ENCODE measurements around the gene DYSF. TPM values are rescaled to one million over a fixed set of nuclear protein-coding genes. Genes with fewer than 3 reads are reported as not detected.

Gene DYSF
- total and polyA plus RNA-seq, 2 donors (not counting 1 experiment from before 2014, with no cell fraction given), result 0.17 to 0.43 TPM

GRCh38 chr2:71528131-71528591 lies 74.8 kb downstream of the DYSF start:
- H3K4me2 ChIP-seq (replicated peaks; ENCODE audit: low read depth, low read length, poor library complexity, severe bottlenecking), result no peak overlapping the region
- H3K27ac ChIP-seq (ENCODE audit: low read length in 2 of 2), result no peak overlapping the region
- ATAC-seq (ENCODE audit: low read depth), result no peak
- H3K27me3 Mint-ChIP-seq, result peaks cover 44% of the 10 kb centered on the region
- H3K4me1 ChIP-seq (ENCODE audit: control insufficient read depth in 2 of 2, insufficient read depth in 2 of 2, low read length in 2 of 2), result no peaks in the 10 kb centered on the region
- POLR2A ChIA-PET, result no interaction called here
- intact Hi-C loops (cut with micrococcal nuclease), result no loop called here
- H4K20me1 ChIP-seq (ENCODE audit: control insufficient read depth, insufficient read depth, low read length, poor library complexity, severe bottlenecking), result no peaks in the 10 kb centered on the region
- no peaks in the 10 kb centered on the region for H3K79me2 ChIP-seq (ENCODE audit: control insufficient read depth, insufficient read depth, low read length)
- no peaks in the 10 kb centered on the region for H3K36me3 ChIP-seq (replicated peaks in 1 of 2; ENCODE audit: control extremely low read depth in 1 of 2, control insufficient read depth in 1 of 2, extremely low read depth in 1 of 2, insufficient read depth in 2 of 2, low read length in 1 of 2)
- no peaks in the 10 kb centered on the region for H3K9me3 ChIP-seq (ENCODE audit: control extremely low read depth in 1 of 3, control insufficient read depth in 2 of 3, insufficient read depth in 1 of 3, low read length in 2 of 3)
- WGBS (ENCODE audit: insufficient coverage), result 92% methylated on average over 10 of the region's 10 CpGs
- no peak overlapping the region for H3K27ac Mint-ChIP-seq
- CTCF ChIA-PET, result interaction anchor here (2.1 kb wide), 1 partner anchor 18 kb away, joined by 6 read pairs; no protein-coding TSS in a partner anchor
- H3K4me3 Mint-ChIP-seq, result no peak overlapping the region
- H3K9me3 Mint-ChIP-seq (ENCODE audit: insufficient read depth), result no peaks in the 10 kb centered on the region
- peaks cover 0 to 8% (median 0%) of the 10 kb centered on the region in 4 experiments for H3K27me3 ChIP-seq (replicated peaks in 1 of 4; ENCODE audit: control extremely low read depth in 1 of 4, control insufficient read depth in 3 of 4, insufficient read depth in 4 of 4, low read length in 3 of 4)
- H3K4me1 Mint-ChIP-seq, result no peaks in the 10 kb centered on the region
- H3K9ac ChIP-seq (ENCODE audit: low read length), result no peak overlapping the region
- no peak for TF ChIP-seq CTCF (IDR thresholded peaks at IDR 0.05)
- no peak for TF ChIP-seq EZH2 (IDR thresholded peaks at IDR 0.05; ENCODE audit: borderline replicate concordance, insufficient read depth, low read depth, low read length, poor library complexity, severe bottlenecking)
- DNase-seq, result no peak
- H2AFZ ChIP-seq (ENCODE audit: insufficient read depth, low read depth, low read length, poor library complexity, severe bottlenecking), result no peak overlapping the region
- H3K4me3 ChIP-seq (ENCODE audit: control extremely low read depth in 1 of 5, extremely low read depth in 1 of 5, insufficient read depth in 1 of 5, low read depth in 2 of 5, low read length in 4 of 5), result no peak overlapping the region

- DNase-seq, result no peak
- 90% methylated on average over 4 of the region's 4 CpGs for WGBS (ENCODE audit: insufficient coverage)
These were observed 75.4 kb downstream of the DYSF start for GRCh38 chr2:71528749-71529148.

More at GRCh38 chr2:71528749-71529148, 75.4 kb downstream of the DYSF start:
- Histone ChIP-seq H3K4me1 (ENCODE audit: control insufficient read depth in 2 of 2, insufficient read depth in 2 of 2, low read length in 2 of 2) (no peaks in the 10 kb centered on the region), H2AFZ (ENCODE audit: insufficient read depth, low read depth, low read length, poor library complexity, severe bottlenecking) (no peak overlapping the region), H3K4me3 (ENCODE audit: control extremely low read depth in 1 of 5, extremely low read depth in 1 of 5, insufficient read depth in 1 of 5, low read depth in 2 of 5, low read length in 4 of 5) (no peak overlapping the region), H3K27ac (ENCODE audit: low read length in 2 of 2) (no peak overlapping the region), H3K79me2 (ENCODE audit: control insufficient read depth, insufficient read depth, low read length) (no peaks in the 10 kb centered on the region), H4K20me1 (ENCODE audit: control insufficient read depth, insufficient read depth, low read length, poor library complexity, severe bottlenecking) (no peaks in the 10 kb centered on the region), H3K27me3 (replicated peaks in 1 of 4; ENCODE audit: control extremely low read depth in 1 of 4, control insufficient read depth in 3 of 4, insufficient read depth in 4 of 4, low read length in 3 of 4) (peaks cover 0 to 8% (median 0%) of the 10 kb centered on the region in 4 experiments), H3K9ac (ENCODE audit: low read length) (no peak overlapping the region), H3K36me3 (replicated peaks in 1 of 2; ENCODE audit: control extremely low read depth in 1 of 2, control insufficient read depth in 1 of 2, extremely low read depth in 1 of 2, insufficient read depth in 2 of 2, low read length in 1 of 2) (no peaks in the 10 kb centered on the region), H3K4me2 (replicated peaks; ENCODE audit: low read depth, low read length, poor library complexity, severe bottlenecking) (no peak overlapping the region), H3K9me3 (ENCODE audit: control extremely low read depth in 1 of 3, control insufficient read depth in 2 of 3, insufficient read depth in 1 of 3, low read length in 2 of 3) (no peaks in the 10 kb centered on the region)
- Mint-ChIP-seq H3K27me3 (peaks cover 49% of the 10 kb centered on the region), H3K4me3 (no peak overlapping the region), H3K27ac (no peak overlapping the region), H3K9me3 (ENCODE audit: insufficient read depth) (no peaks in the 10 kb centered on the region), H3K4me1 (no peaks in the 10 kb centered on the region)
- intact Hi-C loops (cut with micrococcal nuclease), result no loop called here
- POLR2A ChIA-PET, result no interaction called here
- TF ChIP-seq EZH2 (IDR thresholded peaks at IDR 0.05; ENCODE audit: borderline replicate concordance, insufficient read depth, low read depth, low read length, poor library complexity, severe bottlenecking) (no peak), CTCF (IDR thresholded peaks at IDR 0.05) (no peak)
- no peak for ATAC-seq (ENCODE audit: low read depth)
- CTCF ChIA-PET, result interaction anchor here (2.1 kb wide), 1 partner anchor 18 kb away, joined by 6 read pairs; no protein-coding TSS in a partner anchor

All from B cell (primary cell).